ENCODE results near the gene WARS2.

GRCh38 chr1:118998171-118998570 is 142.3 kb downstream of the WARS2 start:
- TF ChIP-seq CTCF (conservative IDR thresholded peaks at IDR 0.05; ENCODE audit: low read length) (no peak), EZH2phosphoT487 (IDR thresholded peaks at IDR 0.05; ENCODE audit: borderline replicate concordance, low read depth, low read length) (no peak)
